Activated CD8-positive, alpha-beta memory T cell treated with anti-CD3 and anti-CD28 coated beads, Interleukin-2, amount 50 U/mL, for 24 hours (primary cell): Measurements from ENCODE around the gene C20orf141.
"Not testable (repeated sequence)": the region's sequence is repeated elsewhere in the genome, so short reads cannot be mapped to it uniquely, and the experiment has no call there.

Experiments used
- DNase-seq: peaks from one replicate; pipeline ENCODE4 v3.0.0-alpha.2; 2020; ENCODE audit errors: extremely low read depth

Gene C20orf141

DNA sequence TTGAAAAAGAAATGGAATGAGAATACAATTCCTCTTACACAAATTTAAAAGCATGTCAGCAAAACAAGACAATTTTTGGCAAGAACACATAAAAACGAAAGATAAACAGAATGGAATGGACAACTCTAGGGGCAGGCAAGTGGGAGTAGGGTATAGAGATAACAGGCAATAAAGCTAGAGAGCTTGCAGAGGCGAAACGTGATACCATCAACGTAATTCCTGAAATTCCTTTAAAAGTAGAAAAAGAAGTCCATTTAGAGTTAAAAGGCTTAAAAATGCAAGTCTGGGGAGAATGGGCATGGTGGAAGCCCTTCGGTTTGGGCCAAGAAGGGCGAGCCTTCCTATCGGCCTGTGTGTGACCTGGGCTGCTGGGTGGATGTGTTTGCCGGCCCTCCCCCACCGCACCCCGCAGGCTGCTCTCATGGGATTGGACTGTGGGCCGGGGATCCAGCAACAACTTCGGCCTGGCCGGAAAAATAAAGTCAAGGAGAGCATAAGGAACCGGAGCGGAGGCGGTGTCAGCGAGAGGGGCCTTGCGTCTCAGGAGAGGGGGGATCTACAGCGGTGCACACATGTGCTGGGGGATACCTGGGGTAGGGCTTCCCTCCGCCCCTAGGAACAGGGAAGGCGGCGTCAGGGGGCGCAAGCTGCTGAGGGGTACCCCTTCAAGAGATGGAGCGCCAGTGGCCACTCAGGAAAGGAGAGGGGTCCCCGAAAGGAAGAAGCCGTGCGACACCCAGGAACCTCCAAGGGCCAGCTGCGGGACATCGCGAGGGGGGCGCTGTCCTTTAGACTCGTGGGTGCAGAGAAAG lies 5.5 kb downstream of the C20orf141 start:
- no peak for DNase-seq

DNA sequence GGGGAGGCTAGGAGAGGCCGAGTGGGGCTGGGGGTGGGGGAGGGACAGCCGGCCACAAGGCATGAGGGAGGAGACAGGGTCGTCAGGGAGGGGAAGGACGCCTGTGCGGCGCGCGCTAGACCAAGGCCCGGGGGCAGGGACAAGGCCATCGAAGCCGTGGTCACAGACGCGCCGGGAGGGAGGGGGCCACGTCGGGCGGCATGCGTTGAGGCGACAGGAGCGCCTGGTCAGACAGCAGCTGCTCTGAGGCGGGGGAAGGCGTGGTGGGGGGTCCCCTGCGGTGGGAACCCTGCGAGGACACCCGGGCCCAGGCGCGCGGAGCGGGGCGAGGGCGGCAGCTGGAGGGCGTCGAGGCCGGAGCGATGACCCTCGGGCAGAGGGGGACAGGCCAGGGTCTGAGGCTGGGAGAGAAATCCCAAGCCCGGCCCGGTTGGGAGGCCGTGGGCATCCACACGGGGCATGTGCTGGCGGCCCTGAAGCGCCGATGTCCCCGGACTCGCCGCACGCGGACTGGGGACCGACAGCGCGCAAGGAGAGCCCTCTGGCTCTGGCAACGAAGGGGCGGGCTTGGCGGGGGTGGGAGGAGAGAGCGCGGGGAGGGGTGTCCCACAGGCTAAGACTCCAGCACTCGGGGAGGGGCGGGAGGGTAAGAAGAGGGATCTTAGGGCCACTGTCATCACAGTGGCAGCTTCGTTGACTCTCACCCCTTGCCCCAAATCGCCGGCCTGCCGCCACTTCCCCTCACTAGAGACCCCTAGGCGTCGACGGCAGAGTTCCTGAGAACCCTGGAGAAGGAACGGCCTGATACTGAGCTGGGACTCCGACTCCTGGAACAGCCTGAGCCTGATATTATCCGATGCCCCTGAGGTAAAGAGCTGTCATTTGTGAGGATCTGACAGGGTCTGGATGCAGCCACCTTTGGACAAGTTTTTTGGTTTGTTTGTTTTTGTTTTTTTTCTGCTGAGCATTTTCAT lies 6.4 kb downstream of the C20orf141 start:
- no peak for DNase-seq

DNA sequence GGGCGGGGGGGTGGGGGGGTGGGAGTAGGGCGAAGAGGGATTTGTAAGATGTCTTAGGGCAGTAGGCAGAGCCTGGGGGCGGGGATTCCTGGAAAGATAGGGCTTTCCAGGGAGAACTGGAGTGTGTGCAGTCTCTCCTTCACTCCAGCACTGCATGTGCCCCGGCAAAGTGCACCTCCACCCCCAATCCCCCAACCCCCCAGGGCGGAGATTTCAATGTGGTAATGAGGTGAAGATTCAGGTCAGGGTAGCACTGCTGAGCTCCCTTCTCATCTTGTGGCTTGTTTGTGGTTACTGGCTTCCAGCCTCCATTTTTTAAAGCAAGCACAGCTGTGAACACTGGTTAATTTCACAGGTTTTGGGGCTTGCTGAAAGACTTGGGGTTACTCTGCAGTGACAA lies 7.3 kb downstream of the C20orf141 start:
- no peak for DNase-seq

DNA sequence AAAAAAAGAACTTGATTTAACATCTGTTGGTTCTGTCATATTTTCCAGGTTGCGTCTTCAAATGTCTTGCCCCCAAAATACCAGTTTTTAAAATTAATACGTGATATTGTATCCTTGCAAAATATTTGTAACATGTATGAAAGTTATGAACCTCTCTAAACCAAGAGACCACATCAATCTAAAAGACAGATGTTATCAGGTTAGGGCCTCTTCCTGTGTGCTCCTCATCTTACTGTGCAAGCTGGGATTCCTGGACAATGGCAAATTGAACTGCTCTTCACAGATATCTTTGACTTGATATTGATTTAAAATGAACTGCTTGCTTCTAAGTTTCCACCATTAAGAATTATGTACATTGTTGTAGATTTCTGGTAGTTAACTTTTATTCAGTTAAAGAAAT lies 11.0 kb downstream of the C20orf141 start:
- DNase-seq, result no peak

DNA sequence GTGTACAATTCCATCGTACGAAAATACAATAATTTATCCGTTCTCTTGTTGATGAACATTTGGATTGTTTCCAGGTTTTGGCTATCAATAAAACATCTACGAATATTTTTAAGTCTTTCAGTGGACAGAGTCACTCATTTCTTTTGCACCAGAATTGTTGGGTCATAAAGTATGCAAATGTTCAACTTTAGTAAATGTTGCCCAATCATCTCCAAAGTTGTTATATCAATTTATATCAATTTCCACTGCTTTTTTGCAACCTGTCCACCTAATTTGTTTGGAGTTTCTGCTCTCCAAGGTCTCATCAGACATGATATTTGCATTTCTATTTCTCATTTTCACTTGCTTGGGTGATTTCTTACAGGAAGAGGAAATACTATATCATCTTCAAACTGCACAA lies 11.9 kb downstream of the C20orf141 start:
- DNase-seq, result no peak

DNA sequence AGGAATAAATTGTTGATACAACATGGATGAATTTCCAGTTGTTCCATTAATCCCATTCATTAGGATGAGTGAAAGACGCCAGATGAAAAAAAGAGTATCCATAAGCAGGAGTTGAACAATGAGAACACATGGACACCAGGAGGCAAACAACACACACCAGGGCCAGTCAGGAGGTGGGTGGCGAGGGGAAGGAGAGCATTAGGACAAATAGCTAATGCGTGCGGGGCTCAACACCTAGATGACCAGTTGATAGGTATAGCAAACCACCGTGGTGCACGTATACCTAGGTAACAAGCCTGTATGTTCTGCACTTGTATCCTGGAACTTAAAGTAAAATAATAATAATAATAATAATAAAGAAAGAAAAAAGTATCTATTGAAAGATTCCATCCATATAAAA lies 14.6 kb downstream of the C20orf141 start:
- no peak for DNase-seq

DNA sequence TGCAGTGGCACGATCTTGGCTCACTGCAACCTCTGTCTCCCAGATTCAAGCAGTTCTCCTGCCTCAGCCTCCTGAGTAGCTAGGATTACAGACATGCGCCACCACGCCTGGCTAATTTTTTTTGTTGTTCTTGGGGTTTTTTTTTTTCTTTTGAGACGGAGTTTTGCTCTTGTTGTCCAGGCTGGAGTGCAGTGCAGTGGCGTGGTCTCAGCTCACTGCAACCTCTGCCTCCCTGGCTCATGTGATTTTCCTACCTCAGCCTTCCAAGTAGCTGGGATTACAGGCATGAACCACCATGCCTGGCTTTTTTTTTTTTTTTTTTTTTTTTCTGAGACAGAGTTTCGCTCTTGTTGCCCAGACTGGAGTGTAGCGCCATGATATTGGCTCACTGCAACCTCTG lies 16.4 kb downstream of the C20orf141 start:
- not testable (repeated sequence) for DNase-seq

DNA sequence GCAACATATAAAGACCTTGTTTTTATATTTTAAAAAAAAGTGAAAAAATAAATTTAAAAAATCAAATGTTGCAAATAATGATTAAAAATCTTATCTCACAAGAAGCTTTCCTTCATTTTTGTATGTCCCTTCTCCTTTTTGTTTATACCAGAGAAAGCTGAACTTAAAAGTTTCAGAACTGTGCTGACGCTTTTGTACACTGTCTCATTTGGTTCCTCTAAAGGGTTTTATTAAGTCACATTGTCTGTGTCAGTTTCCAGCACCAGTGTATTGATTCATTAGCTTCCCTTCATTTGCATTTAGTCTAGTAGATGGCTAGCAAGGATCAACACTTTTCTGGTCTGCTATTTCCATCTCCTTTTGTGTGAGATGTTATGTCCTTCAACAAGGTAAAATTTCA lies 19.0 kb downstream of the C20orf141 start:
- no peak for DNase-seq

DNA sequence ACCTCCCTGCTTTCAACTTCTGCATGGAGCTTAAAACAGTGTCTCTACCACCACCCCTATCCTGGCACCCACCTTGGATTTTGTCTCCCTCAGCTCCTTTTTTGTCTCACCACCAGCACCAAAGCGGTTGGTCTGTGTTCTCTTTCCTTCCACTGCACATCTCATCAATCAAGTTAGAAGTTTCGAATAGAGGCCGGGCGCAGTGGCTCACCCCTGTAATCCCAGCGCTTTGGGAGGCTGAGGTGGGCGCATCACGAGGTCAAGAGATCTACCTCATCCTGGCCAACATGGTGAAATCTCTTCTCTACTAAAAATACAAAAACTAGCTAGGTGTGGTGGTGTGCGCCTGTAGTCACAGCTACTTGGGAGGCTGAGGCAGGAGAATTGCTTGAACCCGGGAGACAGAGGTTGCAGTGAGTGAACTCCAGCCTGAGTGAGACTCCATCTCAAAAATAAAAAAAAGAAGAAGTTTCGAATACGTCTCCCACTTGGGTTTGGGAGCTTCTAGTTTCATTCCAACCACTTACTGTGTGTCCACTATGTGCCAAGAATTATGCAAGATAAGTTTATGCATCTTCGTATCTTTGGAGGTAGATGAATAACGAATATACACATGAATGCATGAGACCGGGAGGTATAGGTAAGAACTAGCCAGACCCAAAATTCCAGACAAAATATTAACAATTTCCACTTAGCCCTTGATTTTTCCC lies 19.8 kb downstream of the C20orf141 start:
- no peak for DNase-seq

DNA sequence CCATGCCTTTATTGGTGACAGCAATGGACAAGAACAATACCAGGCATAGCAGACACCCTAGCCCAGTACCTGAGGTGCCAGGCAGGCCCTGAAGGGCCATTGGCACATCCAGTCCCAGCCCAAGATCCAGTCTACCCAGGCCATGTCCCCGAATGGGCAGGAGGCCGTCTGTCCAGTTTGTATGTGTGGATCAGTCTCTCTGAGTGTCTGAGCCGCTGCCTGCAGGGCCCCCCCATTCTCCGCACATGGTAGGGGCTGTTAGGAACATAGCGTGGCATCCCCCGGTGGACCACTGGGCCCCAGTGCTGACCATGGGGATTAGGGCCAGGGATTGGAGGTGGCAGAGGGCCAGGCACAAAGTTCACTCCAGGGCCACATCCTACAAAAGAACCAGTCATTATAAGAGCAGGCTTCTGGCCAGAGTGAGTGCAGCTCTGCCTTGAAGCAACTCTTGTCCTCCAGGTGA lies 20.6 kb downstream of the C20orf141 start:
- DNase-seq, result no peak

DNA sequence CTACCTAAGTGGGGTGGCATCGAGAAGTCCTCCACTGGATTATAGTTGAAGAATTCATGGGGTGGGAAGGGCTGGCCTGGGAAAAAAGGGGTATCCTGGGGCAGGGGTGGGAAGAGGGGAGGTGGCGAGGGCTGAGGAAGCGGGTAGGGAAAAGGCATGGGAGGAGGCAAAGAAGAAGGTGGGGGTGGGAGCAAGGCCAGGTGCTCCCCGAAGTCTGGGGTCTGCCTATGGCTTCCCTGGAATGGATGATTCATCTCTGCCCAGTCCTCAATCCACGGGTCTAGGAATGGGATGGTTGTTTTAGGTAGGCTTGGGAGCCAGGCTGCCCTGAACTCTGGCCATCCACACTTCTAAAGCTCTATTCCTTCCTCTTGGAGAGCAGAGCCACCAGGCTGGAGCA lies 21.2 kb downstream of the C20orf141 start:
- DNase-seq, result no peak

DNA sequence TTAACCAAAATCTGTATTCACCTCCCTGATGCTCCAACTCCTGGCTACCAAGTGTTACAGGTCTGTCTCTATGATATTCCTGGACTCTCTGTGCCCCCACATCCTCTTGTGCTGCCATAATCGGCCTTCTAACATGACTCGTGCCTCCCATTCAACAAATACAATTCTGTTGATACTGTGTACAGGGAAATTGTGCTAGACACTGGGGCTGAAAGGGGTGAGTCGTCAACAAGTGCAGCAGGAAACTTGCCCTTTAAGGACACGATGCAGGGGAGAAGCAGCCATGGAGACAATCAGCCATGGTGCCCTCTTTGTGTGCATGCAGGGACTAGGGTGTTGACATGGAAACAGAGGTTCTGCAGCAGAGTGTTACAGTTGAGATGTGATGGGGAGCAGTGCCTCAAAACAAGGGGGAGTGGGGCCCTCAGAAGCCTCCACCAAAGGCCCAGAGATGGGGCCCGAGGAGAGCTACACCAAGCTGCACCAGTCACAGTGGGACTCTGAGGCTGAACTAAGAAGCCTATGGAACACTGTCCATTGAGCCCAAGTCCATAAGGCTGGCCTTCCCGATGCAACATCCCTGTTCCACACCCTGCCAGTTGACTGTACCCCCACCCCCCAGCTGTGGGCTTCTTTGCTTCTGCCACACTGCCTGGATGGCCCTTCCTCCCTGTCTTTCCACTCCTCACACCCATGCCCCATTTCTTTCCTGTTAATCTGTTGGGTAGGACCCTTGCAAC lies 22.6 kb downstream of the C20orf141 start:
- no peak for DNase-seq

DNA sequence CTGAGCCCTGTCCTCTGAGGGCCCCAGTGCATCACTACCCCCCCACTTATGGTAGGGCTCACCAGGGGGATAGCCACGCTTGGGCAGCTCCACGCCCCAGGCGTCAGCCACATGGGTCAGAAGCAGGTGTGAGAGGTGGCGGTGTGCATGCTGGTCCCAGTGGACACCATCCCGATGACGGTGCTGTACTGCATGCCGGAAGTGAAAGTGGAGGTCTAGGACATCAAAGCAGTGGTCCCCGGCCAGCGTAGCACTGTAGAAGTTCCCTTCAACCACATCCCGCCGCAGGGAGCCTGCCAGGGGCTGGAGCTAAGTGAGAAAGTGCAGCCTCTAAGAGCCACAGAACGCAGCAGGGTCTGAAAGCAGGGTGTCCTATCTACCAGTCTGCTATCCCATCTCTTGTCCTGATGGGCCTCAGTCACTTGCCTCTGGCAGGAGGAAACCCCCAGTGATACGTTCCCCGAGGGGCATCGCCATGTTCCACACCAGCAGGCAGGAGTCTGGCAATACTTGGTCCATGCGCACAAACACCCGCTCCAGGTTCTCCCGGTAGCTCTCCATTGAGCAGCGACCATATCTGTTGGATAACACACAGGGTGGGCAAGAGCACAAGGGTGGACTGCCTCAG lies 23.5 kb downstream of the C20orf141 start:
- no peak for DNase-seq

DNA sequence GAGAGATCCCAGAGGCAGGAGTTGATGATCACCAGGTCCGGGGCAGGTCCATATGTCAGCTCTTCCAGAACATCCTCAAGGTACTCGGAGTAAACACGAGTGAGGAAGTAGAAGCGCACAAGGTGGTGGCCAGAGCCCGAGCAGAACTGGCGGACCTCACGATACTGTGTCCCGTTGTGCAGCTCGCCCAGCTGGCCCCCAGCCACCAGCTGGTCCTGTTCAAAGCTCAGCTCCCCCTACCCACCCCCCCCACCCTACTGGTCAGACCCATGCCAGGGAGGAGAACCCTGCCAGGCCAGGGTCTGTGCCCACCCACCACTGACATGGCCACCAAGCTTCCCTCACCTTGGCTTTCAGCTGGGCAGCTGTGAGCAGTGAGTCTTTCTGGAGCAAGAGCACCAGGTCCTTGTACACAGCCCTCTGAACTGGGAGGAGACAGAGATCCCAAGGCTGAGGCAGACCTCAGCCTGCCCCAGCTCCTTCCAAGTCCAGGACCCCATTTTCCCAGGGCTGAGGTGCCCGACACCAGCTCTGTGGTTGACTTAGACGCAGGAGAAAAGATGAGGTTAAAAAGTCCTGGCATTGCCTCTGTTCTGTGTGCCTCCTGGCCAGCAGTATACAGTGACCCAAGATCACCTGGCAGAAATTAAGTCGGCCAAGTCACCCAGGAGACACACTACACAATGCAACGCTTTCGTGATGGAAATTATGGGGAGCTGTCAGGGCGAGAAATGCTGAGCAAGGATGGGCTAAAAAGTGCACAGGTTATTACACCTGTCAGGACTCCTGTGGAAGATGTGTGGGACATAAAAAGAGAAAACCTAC lies 24.3 kb downstream of the C20orf141 start:
- no peak for DNase-seq

DNA sequence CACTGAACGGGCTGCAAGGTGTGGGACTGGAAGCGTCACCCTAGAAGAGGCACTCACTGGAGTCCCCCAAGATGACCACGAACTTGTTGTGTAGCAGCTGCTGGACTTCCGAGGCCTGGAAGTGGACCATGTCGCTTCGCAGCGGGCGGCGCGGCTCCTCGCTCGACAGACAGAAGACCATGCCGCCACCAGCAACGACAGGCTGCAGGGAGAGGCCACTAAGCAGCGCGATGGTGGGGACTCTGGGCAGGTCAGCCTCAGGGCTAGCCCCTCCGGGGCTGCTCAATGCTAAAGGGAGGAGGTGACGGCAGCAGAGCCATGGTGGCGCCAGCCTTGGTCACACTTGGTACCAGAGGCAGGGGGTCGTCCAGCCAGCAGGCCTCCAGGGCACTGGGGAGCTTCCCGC lies 24.9 kb downstream of the C20orf141 start:
- no peak for DNase-seq

DNA sequence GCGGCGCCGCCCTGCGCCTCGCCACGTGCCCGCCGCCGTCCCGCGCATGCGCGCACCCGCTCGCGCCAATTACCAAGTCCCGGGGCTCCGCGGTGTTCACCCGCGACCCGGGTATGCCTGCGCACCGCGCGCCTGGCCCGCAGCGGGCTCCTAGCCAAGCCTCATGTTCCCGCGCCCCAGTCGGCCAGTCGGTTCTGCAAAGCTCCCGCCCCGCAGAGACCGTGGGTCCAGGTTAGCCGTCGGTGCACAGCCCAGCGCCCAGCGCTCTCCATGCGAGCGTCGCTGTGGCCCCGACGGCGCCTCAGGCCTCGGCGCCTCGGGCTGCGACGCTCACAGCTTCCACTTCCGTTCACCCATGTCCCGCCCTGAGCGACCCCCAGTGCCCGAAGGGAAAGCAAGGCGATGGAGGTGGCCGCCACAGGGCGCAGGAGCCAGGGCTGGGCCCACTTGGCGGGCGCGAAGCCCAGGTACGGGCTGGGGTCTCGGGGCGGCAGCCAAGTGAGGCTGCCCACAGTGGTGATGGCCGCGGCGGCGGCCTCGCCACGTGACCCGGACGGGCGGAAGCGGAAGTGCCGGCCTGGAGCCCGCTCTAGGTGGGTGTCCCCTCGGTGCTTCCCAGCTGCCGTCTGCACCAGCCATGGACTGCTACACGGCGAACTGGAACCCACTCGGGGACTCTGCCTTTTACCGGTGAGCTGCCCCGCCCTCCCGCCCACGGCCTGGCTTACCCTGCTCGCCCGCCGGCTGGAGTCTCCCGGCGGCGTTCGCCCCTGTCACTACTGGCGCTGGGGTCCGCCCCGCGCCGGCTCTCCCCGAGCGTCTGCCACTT lies 25.6 kb downstream of the C20orf141 start, which contains the start of the genes PCED1A and VPS16:
TSS of gene PCED1A (minus strand) at position 518 of the 829 bp plus-strand sequence. CDS start 743 bp downstream, outside the sequence.
TSS of gene VPS16 (plus strand) at position 608 of the 829 bp plus-strand sequence. CDS start at position 638, 30 bp downstream.
- DNase-seq, result peak; percentile 63

DNA sequence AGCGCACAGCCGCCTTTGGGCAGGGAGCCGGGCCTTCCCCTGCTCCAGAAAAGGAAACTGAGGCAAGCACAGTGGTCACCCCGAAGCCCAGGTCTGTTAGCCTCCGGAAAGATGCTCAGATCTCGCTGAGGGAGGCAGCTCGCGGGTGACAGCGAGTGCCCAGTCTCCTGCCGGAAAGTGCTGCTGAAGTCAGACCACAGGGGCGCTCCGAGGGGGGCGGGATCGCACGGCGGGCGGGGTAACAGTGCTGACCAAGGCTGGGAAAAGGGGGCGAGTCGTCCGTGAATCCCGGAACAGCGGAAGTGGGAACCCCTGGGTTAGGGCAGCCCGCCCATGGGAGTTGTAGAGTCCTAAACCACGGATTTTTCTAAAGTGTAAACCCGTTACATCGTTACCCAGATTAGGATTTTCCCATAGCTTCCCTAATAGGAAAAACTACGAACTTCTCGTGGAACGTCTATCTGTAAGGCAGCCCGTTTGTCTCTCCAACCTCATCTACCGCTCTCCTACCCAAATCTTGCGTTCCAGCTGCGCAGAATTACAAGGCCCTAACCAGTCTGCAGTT lies 26.3 kb downstream of the C20orf141 start:
- no peak for DNase-seq

DNA sequence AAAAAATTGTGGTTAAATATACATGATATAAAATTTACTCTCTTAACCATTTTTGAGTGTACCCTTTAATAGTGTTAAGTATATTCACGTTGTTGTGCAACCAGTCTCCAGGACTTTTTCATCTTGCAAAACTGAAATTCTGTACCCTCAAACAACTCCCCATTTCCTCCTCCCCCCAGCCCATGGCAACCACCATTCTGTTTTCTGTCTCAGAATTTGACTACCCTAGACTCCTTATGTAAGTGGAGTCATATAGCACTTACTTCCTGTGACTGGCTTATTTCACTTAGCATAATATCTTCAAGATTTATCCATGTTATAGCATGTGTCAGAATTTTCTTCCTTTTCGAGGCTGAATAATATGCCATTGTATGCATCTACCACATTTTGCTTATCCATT lies 30.8 kb downstream of the C20orf141 start:
- no peak for DNase-seq
